K562 (cell line): ENCODE results near the gene ADIG. TPM values are rescaled to one million over a fixed set of nuclear protein-coding genes. Genes with fewer than 3 reads are reported as not detected.

Experiments used
- ADNP ChIP-seq: fragments of 200-800 bp; sonication (Bioruptor generic); IDR thresholded peaks from 2 replicates; pipeline ENCODE4 v1.6.1; 2016; ENCODE audit warnings: missing genetic modification characterization, missing compliant biosample characterization
- JUND ChIP-seq, 2 experiments: IDR thresholded peaks; 2 replicates in 1 of 2; 3 replicates in 1 of 2; pipeline ENCODE4 v1.6.1; 2011; ENCODE audit warnings: borderline replicate concordance in 2 of 2, low read depth in 2 of 2, low read length in 2 of 2, improper control_type of control experiment in 1 of 2, missing biosample characterization in 1 of 2, missing genetic modification characterization in 1 of 2, missing genetic modification reagents in 1 of 2
- PTBP1 ChIP-seq: fragments of 200-400 bp; formaldehyde crosslinking; IDR thresholded peaks from 2 replicates; pipeline ENCODE4 v1.6.1; 2017; ENCODE audit warnings: low read depth, low read length
- RAD21 ChIP-seq, 2 experiments: fragments of 250-450 bp in 1 of 2; fragments of 450-650 bp in 1 of 2; sonication (Bioruptor Pico) in 1 of 2; formaldehyde crosslinking in 1 of 2; IDR thresholded peaks in 1 of 2; conservative IDR thresholded peaks in 1 of 2; 2 replicates each; pipeline versions ENCODE4 v1.4.0 to v1.8.0; 2020 to 2022; ENCODE audit warnings: mild to moderate bottlenecking in 2 of 2, moderate library complexity in 1 of 2
- SIN3A ChIP-seq, 2 experiments: fragments of 150-350 bp in 1 of 2; IDR thresholded peaks; 2 replicates each; pipeline ENCODE4 v1.6.1; 2011 to 2016; ENCODE audit warnings: borderline replicate concordance in 2 of 2, low read depth in 2 of 2, low read length in 2 of 2, mild to moderate bottlenecking in 2 of 2, moderate library complexity in 2 of 2; ENCODE audit not compliant: control insufficient read depth in 1 of 2
- ZNF184 ChIP-seq: sonication (generic); formaldehyde crosslinking; IDR thresholded peaks from 2 replicates; pipeline ENCODE4 v1.5.0; 2020; ENCODE audit warnings: missing genetic modification reagents
- ZNF274 ChIP-seq: IDR thresholded peaks from 2 replicates; pipeline ENCODE4 v1.6.1; 2011; ENCODE audit warnings: low read depth, mild to moderate bottlenecking, low read length, moderate library complexity, borderline replicate concordance
- ZNF444 ChIP-seq: fragments of 250-450 bp; sonication (Bioruptor Pico); IDR thresholded peaks from 2 replicates; pipeline ENCODE4 v1.4.0; 2020; ENCODE audit warnings: mild to moderate bottlenecking, moderate library complexity
- polyA plus RNA-seq, 8 experiments: library from polyadenylated mRNA; depleted of rRNA in 4 of 8; stranded (reverse) in 5 of 8; unstranded in 3 of 8; fragments of >200 nt; fragmentation: Nextera tagmentation in 2 of 8; fragmentation: Illumina TruSeq in 1 of 8; extraction: Ambion mirVana in 2 of 8; extraction: Trizol in 1 of 8; gene quantifications; 2 replicates each; pipeline versions ENCODE4 v1.2.1 to v1.2.3, GENCODE V29; 2011 to 2014; ENCODE audit warnings: inconsistent platforms in 1 of 8, missing spikeins in 1 of 8
- total RNA-seq, 7 experiments: library from RNA; depleted of rRNA in 6 of 7; stranded (reverse); fragments of >200 nt in 6 of 7; fragmentation: Illumina TruSeq in 2 of 7; extraction: Trizol in 2 of 7; gene quantifications; 2 replicates each; pipeline versions ENCODE4 v1.2.1 to v1.2.3, GENCODE V29; 2011 to 2021; ENCODE audit warnings: low replicate concordance in 1 of 7
- TF ChIP-seq, protein P1 (sequence below), 2 experiments: fragments of 250-450 bp in 1 of 2; fragments of 450-650 bp in 1 of 2; sonication (Bioruptor Pico) in 1 of 2; IDR thresholded peaks; 2 replicates each; pipeline versions ENCODE4 v1.6.1 to v1.8.0; 2016 to 2021; ENCODE audit warnings: mild to moderate bottlenecking in 2 of 2, moderate library complexity in 2 of 2, missing compliant biosample characterization in 1 of 2, missing genetic modification characterization in 1 of 2
- TF ChIP-seq, protein P2 (sequence below): fragments of 200-600 bp; sonication (generic); IDR thresholded peaks from one replicate; pipeline ENCODE4 v1.6.1; 2012; ENCODE audit warnings: mild to moderate bottlenecking, low read depth, low read length, inconsistent platforms
- TF ChIP-seq, protein P3 (sequence below): fragments of 200-400 bp; formaldehyde crosslinking; IDR thresholded peaks from 2 replicates; pipeline ENCODE4 v1.6.1; 2017; ENCODE audit warnings: mild to moderate bottlenecking, low read depth, low read length, moderate library complexity

Gene ADIG
- total and polyA plus RNA-seq, 9 of the 15 experiments (the other 6 are each of a cell fraction or from before 2014, with no cell fraction given): not detected

DNA sequence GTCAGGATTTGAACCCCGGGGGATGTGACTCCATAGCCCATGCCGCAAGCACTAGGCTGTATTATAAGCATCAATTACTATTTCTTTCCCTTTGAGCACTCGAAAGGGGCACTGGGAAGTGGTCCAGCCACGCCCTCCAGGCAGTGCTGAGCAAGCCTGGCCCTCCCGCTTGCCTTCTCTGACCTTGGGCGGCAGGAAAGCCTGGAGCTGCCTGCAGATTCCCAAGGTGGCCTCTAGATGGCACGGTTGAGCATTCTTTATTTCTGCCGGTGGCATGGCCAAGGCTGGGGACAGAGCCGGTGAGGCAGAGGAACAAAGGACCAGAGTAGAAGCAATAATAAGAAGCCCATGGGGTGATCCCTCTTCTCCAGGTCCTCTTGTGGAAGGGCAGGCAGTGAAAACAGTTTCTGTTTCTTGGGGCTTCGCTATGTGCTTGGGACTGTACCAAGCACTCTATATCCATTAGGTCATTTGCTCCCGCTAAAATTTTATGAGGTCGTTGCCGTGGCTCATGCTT is 52.6 kb downstream of the ADIG start (continued):
- TF ChIP-seq JUND (IDR thresholded peaks at IDR 0.05; ENCODE audit: borderline replicate concordance, low read depth, low read length): peak; percentile 26; the same call in 1 of the 2 replicates
- no peak for TF ChIP-seq JUND (tag; IDR thresholded peaks at IDR 0.05; ENCODE audit: borderline replicate concordance, low read depth, low read length)
- peak; percentile 21 to 65; a peak in 2 of 4 replicates for TF ChIP-seq RAD21 (CRISPR knock-in tag; conservative IDR thresholded peaks at IDR 0.05 in 1 of 2, IDR thresholded peaks at IDR 0.05 in 1 of 2)
- no peak for TF ChIP-seq ZNF274
- TF ChIP-seq, protein P1, sequence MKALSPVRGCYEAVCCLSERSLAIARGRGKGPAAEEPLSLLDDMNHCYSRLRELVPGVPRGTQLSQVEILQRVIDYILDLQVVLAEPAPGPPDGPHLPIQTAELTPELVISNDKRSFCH (CRISPR knock-in tag; IDR thresholded peaks at IDR 0.05): no peak
- TF ChIP-seq, protein P1 (tag; IDR thresholded peaks at IDR 0.05): 0 out of 2 replicates have a peak, but pooled peaks have one; percentile 18
- TF ChIP-seq SIN3A (IDR thresholded peaks at IDR 0.05; ENCODE audit: borderline replicate concordance in 2 of 2, control insufficient read depth in 1 of 2, low read depth in 2 of 2, low read length in 2 of 2): no peak
- TF ChIP-seq, protein P2, sequence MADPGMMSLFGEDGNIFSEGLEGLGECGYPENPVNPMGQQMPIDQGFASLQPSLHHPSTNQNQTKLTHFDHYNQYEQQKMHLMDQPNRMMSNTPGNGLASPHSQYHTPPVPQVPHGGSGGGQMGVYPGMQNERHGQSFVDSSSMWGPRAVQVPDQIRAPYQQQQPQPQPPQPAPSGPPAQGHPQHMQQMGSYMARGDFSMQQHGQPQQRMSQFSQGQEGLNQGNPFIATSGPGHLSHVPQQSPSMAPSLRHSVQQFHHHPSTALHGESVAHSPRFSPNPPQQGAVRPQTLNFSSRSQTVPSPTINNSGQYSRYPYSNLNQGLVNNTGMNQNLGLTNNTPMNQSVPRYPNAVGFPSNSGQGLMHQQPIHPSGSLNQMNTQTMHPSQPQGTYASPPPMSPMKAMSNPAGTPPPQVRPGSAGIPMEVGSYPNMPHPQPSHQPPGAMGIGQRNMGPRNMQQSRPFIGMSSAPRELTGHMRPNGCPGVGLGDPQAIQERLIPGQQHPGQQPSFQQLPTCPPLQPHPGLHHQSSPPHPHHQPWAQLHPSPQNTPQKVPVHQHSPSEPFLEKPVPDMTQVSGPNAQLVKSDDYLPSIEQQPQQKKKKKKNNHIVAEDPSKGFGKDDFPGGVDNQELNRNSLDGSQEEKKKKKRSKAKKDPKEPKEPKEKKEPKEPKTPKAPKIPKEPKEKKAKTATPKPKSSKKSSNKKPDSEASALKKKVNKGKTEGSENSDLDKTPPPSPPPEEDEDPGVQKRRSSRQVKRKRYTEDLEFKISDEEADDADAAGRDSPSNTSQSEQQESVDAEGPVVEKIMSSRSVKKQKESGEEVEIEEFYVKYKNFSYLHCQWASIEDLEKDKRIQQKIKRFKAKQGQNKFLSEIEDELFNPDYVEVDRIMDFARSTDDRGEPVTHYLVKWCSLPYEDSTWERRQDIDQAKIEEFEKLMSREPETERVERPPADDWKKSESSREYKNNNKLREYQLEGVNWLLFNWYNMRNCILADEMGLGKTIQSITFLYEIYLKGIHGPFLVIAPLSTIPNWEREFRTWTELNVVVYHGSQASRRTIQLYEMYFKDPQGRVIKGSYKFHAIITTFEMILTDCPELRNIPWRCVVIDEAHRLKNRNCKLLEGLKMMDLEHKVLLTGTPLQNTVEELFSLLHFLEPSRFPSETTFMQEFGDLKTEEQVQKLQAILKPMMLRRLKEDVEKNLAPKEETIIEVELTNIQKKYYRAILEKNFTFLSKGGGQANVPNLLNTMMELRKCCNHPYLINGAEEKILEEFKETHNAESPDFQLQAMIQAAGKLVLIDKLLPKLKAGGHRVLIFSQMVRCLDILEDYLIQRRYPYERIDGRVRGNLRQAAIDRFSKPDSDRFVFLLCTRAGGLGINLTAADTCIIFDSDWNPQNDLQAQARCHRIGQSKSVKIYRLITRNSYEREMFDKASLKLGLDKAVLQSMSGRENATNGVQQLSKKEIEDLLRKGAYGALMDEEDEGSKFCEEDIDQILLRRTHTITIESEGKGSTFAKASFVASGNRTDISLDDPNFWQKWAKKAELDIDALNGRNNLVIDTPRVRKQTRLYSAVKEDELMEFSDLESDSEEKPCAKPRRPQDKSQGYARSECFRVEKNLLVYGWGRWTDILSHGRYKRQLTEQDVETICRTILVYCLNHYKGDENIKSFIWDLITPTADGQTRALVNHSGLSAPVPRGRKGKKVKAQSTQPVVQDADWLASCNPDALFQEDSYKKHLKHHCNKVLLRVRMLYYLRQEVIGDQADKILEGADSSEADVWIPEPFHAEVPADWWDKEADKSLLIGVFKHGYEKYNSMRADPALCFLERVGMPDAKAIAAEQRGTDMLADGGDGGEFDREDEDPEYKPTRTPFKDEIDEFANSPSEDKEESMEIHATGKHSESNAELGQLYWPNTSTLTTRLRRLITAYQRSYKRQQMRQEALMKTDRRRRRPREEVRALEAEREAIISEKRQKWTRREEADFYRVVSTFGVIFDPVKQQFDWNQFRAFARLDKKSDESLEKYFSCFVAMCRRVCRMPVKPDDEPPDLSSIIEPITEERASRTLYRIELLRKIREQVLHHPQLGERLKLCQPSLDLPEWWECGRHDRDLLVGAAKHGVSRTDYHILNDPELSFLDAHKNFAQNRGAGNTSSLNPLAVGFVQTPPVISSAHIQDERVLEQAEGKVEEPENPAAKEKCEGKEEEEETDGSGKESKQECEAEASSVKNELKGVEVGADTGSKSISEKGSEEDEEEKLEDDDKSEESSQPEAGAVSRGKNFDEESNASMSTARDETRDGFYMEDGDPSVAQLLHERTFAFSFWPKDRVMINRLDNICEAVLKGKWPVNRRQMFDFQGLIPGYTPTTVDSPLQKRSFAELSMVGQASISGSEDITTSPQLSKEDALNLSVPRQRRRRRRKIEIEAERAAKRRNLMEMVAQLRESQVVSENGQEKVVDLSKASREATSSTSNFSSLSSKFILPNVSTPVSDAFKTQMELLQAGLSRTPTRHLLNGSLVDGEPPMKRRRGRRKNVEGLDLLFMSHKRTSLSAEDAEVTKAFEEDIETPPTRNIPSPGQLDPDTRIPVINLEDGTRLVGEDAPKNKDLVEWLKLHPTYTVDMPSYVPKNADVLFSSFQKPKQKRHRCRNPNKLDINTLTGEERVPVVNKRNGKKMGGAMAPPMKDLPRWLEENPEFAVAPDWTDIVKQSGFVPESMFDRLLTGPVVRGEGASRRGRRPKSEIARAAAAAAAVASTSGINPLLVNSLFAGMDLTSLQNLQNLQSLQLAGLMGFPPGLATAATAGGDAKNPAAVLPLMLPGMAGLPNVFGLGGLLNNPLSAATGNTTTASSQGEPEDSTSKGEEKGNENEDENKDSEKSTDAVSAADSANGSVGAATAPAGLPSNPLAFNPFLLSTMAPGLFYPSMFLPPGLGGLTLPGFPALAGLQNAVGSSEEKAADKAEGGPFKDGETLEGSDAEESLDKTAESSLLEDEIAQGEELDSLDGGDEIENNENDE: no peak
- 0 out of 2 replicates have a peak, but pooled peaks have one; percentile 79 for TF ChIP-seq PTBP1
- 0 out of 2 replicates have a peak, but pooled peaks have one; percentile 20 for TF ChIP-seq ADNP (tag)
- TF ChIP-seq, protein P3, sequence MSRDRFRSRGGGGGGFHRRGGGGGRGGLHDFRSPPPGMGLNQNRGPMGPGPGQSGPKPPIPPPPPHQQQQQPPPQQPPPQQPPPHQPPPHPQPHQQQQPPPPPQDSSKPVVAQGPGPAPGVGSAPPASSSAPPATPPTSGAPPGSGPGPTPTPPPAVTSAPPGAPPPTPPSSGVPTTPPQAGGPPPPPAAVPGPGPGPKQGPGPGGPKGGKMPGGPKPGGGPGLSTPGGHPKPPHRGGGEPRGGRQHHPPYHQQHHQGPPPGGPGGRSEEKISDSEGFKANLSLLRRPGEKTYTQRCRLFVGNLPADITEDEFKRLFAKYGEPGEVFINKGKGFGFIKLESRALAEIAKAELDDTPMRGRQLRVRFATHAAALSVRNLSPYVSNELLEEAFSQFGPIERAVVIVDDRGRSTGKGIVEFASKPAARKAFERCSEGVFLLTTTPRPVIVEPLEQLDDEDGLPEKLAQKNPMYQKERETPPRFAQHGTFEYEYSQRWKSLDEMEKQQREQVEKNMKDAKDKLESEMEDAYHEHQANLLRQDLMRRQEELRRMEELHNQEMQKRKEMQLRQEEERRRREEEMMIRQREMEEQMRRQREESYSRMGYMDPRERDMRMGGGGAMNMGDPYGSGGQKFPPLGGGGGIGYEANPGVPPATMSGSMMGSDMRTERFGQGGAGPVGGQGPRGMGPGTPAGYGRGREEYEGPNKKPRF: no peak
- no peak for TF ChIP-seq ZNF444 (CRISPR knock-in tag)
- no peak for TF ChIP-seq ZNF184 (CRISPR knock-in tag)
